ENCODE results near the gene ZNF598. TPM values are rescaled to one million over a fixed set of nuclear protein-coding genes. Genes with fewer than 3 reads are reported as not detected.

The ZNF598 gene
- total and polyA plus RNA-seq, 2 of the 13 experiments (the other 11 are each of a cell fraction or from before 2014, with no cell fraction given): 13.5 to 14.2 TPM

DNA sequence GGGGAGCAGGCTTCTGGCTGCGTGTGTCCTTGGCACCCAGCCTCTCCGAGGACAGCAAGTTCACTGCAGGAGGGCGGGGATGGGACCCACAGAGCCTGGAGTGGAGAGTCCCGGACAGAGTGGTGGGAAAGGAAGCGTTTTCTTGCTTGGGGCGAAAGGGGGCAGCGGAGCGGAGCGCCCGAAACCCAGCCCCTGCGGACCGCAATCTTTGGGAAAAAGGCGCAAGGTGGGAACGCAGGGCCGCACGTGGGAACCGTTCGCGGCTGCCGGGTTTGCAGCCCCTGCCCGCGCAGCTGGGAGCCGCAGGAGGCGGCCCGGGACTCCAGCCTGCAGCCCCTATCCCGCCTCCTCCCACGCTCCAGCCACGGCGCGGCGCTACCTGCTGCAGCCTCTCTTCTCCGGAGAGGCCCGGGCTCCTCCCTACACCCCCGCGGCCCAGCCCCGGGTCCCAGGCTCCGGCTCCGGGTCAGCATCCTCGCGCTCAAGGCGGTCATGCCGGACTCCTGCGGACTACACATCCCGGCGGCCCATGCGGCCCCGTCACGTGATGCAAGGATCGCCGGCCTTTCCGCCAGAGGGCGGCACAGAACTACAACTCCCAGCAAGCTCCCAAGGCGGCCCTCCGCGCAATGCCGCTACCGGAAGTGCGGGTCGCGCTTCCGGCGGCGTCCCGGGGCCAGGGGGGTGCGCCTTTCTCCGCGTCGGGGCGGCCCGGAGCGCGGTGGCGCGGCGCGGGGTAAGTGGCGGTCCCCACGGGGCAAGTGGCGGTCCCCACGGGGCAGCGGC lies 37.9 kb upstream of the ZNF598 start, which contains the start of the genes NTHL1 and TSC2 (continued):
- TF ChIP-seq, protein P1, sequence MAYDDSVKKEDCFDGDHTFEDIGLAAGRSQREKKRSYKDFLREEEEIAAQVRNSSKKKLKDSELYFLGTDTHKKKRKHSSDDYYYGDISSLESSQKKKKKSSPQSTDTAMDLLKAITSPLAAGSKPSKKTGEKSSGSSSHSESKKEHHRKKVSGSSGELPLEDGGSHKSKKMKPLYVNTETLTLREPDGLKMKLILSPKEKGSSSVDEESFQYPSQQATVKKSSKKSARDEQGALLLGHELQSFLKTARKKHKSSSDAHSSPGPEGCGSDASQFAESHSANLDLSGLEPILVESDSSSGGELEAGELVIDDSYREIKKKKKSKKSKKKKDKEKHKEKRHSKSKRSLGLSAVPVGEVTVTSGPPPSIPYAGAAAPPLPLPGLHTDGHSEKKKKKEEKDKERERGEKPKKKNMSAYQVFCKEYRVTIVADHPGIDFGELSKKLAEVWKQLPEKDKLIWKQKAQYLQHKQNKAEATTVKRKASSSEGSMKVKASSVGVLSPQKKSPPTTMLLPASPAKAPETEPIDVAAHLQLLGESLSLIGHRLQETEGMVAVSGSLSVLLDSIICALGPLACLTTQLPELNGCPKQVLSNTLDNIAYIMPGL (CRISPR knock-in tag; IDR thresholded peaks at IDR 0.05; ENCODE audit: borderline replicate concordance in 1 of 2, low read depth in 1 of 2): peak; percentile 24 to 63; a peak in 3 of 4 replicates
- 0 out of 4 replicates have a peak, but pooled peaks of 1 of the 2 experiments have one; percentile 24 for TF ChIP-seq EP300 (IDR thresholded peaks at IDR 0.05; ENCODE audit: low read depth in 2 of 2, low read length in 2 of 2)
- no peak for TF ChIP-seq EP300 (CRISPR knock-in tag; IDR thresholded peaks at IDR 0.05; ENCODE audit: borderline replicate concordance)
- TF ChIP-seq TRAFD1 (CRISPR knock-in tag; IDR thresholded peaks at IDR 0.05; ENCODE audit: borderline replicate concordance): no peak
- no peak for TF ChIP-seq DNMT1 (CRISPR knock-in tag; IDR thresholded peaks at IDR 0.05)
- TF ChIP-seq ZNF101 (CRISPR knock-in tag; IDR thresholded peaks at IDR 0.05; ENCODE audit: borderline replicate concordance, low read depth): no peak
- no peak for TF ChIP-seq RNF2 (conservative IDR thresholded peaks at IDR 0.05; ENCODE audit: low read depth)
- no peak for TF ChIP-seq KLF15 (CRISPR knock-in tag; IDR thresholded peaks at IDR 0.05; ENCODE audit: borderline replicate concordance)
- no peak for TF ChIP-seq ZNF773 (CRISPR knock-in tag; IDR thresholded peaks at IDR 0.05; ENCODE audit: borderline replicate concordance)
- no peak for TF ChIP-seq ZNF160 (CRISPR knock-in tag; IDR thresholded peaks at IDR 0.05)
- TF ChIP-seq ZSCAN9 (CRISPR knock-in tag; IDR thresholded peaks at IDR 0.05; ENCODE audit: borderline replicate concordance): no peak
- TF ChIP-seq IRF2 (CRISPR knock-in tag; IDR thresholded peaks at IDR 0.05): peak; percentile 96
- no peak for TF ChIP-seq TOPORS (CRISPR knock-in tag; IDR thresholded peaks at IDR 0.05)
- no peak for TF ChIP-seq ZNF75D (CRISPR knock-in tag; IDR thresholded peaks at IDR 0.05; ENCODE audit: borderline replicate concordance)
- peak; percentile 84 for TF ChIP-seq MXD1 (CRISPR knock-in tag; IDR thresholded peaks at IDR 0.05)
- TF ChIP-seq HCFC1 (IDR thresholded peaks at IDR 0.05; ENCODE audit: low read depth, low read length): peak; percentile 99
- TF ChIP-seq KAT8 (CRISPR knock-in tag; IDR thresholded peaks at IDR 0.05): peak; percentile 86
- no peak for TF ChIP-seq ZFP82 (CRISPR knock-in tag; IDR thresholded peaks at IDR 0.05; ENCODE audit: borderline replicate concordance)
- TF ChIP-seq ZNF282 (IDR thresholded peaks at IDR 0.05; ENCODE audit: partially characterized antibody): no peak
- no peak for TF ChIP-seq REXO4 (CRISPR knock-in tag; IDR thresholded peaks at IDR 0.05; ENCODE audit: borderline replicate concordance)
- no peak for TF ChIP-seq ATF7 (IDR thresholded peaks at IDR 0.05)
- TF ChIP-seq ATF7 (CRISPR knock-in tag; IDR thresholded peaks at IDR 0.05): no peak; the same call in 1 of the 2 replicates
- peak; percentile 76; the same call in 1 of the 2 replicates for TF ChIP-seq ZNF34 (CRISPR knock-in tag; IDR thresholded peaks at IDR 0.05; ENCODE audit: borderline replicate concordance)
- TF ChIP-seq AHR (CRISPR knock-in tag; IDR thresholded peaks at IDR 0.05): no peak
- no peak for TF ChIP-seq ZNF30 (CRISPR knock-in tag; IDR thresholded peaks at IDR 0.05)

Data from HepG2 (cell line).